ENCODE data around the gene CAPZB.

DNA sequence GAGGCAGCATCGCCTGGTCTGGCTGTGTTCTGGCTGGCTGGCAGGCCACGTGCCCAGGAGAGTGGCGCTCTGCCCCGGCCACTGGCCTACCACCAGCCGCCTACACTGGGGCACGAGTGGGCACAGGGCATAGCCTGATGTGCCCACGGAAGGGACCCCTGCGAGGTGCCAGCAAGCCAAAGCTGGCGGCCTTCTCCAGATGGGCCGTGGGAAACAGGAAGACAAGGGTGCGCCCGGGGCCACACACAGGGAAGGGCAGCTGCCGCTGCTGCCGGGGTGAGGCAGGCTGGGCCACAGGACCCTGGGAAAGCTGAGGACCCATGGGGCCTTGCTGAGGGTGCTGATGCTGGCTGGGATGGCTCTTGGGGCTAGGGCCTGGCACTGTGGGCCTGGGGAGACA, 132.5 kb downstream of the CAPZB start:
- TF ChIP-seq, protein P1, sequence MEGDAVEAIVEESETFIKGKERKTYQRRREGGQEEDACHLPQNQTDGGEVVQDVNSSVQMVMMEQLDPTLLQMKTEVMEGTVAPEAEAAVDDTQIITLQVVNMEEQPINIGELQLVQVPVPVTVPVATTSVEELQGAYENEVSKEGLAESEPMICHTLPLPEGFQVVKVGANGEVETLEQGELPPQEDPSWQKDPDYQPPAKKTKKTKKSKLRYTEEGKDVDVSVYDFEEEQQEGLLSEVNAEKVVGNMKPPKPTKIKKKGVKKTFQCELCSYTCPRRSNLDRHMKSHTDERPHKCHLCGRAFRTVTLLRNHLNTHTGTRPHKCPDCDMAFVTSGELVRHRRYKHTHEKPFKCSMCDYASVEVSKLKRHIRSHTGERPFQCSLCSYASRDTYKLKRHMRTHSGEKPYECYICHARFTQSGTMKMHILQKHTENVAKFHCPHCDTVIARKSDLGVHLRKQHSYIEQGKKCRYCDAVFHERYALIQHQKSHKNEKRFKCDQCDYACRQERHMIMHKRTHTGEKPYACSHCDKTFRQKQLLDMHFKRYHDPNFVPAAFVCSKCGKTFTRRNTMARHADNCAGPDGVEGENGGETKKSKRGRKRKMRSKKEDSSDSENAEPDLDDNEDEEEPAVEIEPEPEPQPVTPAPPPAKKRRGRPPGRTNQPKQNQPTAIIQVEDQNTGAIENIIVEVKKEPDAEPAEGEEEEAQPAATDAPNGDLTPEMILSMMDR (conservative IDR thresholded peaks at IDR 0.05) = no peak
- TF ChIP-seq ZFX (IDR thresholded peaks at IDR 0.05) = no peak
